ENCODE data around the gene OR8G1.
"Not testable (repeated sequence)": the region's sequence is repeated elsewhere in the genome, so short reads cannot be mapped to it uniquely, and the experiment has no call there.

The OR8G1 gene

GRCh38 chr11:124240621-124241397, at the start of gene OR8G1:
OR8G1 (plus strand) TSS chr11:124241095; CDS start chr11:124249676, 8,581 bp downstream.
- no peak for DNase-seq (ENCODE audit: low read depth in 2 of 2)

- no peak for DNase-seq (ENCODE audit: low read depth in 2 of 2)
Measured at GRCh38 chr11:124193221-124194010, 47.5 kb upstream of the OR8G1 start.

- no peak for DNase-seq (ENCODE audit: low read depth in 2 of 2)
Measured at GRCh38 chr11:124194293-124195188, 46.4 kb upstream of the OR8G1 start.

GRCh38 chr11:124195189-124195734, 45.6 kb upstream of the OR8G1 start:
- peak; percentile 4 to 8 for DNase-seq (ENCODE audit: low read depth in 2 of 2)

GRCh38 chr11:124197999-124198398, 42.9 kb upstream of the OR8G1 start:
- no peak for DNase-seq (ENCODE audit: low read depth in 2 of 2)

- DNase-seq (ENCODE audit: low read depth in 2 of 2), result no peak
Measured at GRCh38 chr11:124198897-124199296, 42.0 kb upstream of the OR8G1 start.

GRCh38 chr11:124199702-124200101, 41.2 kb upstream of the OR8G1 start:
- no peak for DNase-seq (ENCODE audit: low read depth in 2 of 2)

GRCh38 chr11:124200671-124201070, 40.2 kb upstream of the OR8G1 start:
- DNase-seq (ENCODE audit: low read depth in 2 of 2), result no peak

- DNase-seq (ENCODE audit: low read depth in 2 of 2), result no peak
Measured at GRCh38 chr11:124202951-124203350, 37.9 kb upstream of the OR8G1 start.

GRCh38 chr11:124204008-124204407, 36.9 kb upstream of the OR8G1 start:
- DNase-seq (ENCODE audit: low read depth in 2 of 2), result no peak

- no peak for DNase-seq (ENCODE audit: low read depth in 2 of 2)
Measured at GRCh38 chr11:124207102-124207792, 33.6 kb upstream of the OR8G1 start.

- DNase-seq (ENCODE audit: low read depth in 2 of 2), result no peak
Measured at GRCh38 chr11:124209824-124210357, 31.0 kb upstream of the OR8G1 start.

GRCh38 chr11:124210421-124210820, 30.5 kb upstream of the OR8G1 start:
- no peak for DNase-seq (ENCODE audit: low read depth in 2 of 2)

- no peak for DNase-seq (ENCODE audit: low read depth in 2 of 2)
Measured at GRCh38 chr11:124211321-124211720, 29.6 kb upstream of the OR8G1 start.

GRCh38 chr11:124214027-124214426, 26.9 kb upstream of the OR8G1 start:
- no peak for DNase-seq (ENCODE audit: low read depth in 2 of 2)

- DNase-seq (ENCODE audit: low read depth in 2 of 2), result no peak
Measured at GRCh38 chr11:124219126-124219525, 21.8 kb upstream of the OR8G1 start.

GRCh38 chr11:124222407-124222806, 18.5 kb upstream of the OR8G1 start:
- DNase-seq (ENCODE audit: low read depth in 2 of 2), result no peak

- not testable (repeated sequence) for DNase-seq (ENCODE audit: low read depth in 2 of 2)
Measured at GRCh38 chr11:124224618-124225423, 16.1 kb upstream of the OR8G1 start.

- DNase-seq (ENCODE audit: low read depth in 2 of 2), result no peak
Measured at GRCh38 chr11:124225471-124225870, 15.4 kb upstream of the OR8G1 start.

- no peak for DNase-seq (ENCODE audit: low read depth in 2 of 2)
Measured at GRCh38 chr11:124233376-124233775, 7.5 kb upstream of the OR8G1 start.
